Measurements from ENCODE around the gene DRD1.

DRD1 gene

DNA sequence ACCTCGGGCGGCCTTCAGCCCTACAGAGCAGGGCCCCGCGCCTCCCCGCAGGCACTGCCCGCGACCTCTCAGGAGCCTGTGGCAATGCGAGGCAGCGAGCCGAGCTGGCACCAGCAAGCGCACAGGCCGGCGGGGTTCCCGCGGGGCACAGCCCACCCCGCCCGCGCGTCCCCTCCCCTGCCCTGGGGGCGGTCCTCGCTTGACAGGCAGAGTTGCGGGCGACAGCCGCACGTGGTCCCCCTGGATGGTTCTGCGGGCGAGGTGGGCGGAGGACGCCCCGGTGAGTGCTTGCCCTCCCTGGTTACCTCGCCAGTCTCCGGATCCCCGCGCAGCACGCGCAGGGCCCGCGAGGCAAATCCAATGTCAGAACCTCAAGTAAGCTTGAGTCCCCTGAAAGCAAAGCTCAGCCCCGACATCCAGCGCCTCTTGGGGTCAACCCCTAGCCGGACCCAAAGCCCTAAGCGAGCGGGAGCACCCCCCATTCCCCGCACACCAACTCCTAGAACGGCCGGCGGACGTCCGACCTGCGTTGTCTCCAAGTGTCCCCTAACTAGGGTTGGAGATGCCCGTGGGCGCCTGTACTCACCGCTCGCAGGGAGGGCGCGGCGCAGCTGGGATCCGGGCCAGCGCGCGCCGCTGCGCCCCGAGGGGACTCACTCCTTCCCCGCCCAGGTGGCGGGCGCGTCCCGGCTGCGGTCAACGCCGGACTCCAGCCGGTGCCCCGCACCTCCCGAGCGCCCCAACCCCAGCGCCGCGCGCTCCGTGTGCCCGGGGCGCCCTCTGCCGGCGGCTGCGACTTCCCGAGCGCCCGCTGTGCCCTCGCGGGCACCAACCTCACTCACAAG, at the start of gene DRD1:
TSS of gene DRD1 (minus strand) at position 123 of the 845 bp plus-strand sequence. CDS start 1,083 bp downstream, outside the sequence.
- peak; percentile 43 to 50 for DNase-seq (ENCODE audit: low read depth in 2 of 2)

DNA sequence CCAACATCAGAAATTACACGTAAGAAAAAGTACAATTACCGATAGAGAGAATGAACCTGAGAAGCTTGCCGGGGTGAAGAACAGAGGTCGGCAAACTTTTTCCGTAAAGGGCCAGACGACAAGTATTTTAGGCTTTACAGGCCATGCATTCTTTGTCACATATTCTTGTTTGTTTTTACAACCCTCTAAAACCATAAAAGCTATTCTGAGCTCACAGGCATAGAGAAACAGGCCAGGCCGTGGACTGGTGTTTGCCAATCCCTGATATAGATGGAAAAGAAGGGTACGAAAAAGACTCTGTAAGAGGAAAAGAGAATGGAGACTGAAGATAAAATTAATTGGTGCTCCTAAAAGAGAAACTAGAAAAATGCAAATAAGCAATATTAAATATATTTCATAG, 49.7 kb upstream of the DRD1 start:
- DNase-seq (ENCODE audit: low read depth in 2 of 2), result no peak

DNA sequence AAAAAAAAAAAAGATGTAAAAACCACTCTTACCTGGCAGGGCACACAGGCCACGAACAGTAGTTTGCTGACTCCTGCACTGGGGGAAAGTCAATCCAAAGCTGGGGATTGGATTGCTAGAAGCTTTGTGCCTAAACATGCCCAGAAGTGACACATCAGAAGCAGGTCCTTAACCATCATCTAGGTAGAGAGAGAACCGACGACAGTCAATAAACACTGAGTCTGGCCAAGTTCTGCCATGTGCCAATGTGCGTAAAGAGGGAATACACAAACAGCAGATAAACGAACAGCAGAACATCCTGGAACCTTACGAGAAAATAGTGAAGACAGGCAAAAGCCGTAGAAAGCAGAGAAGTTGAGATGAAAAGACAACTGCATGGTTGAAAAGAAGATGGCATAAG, 49.3 kb upstream of the DRD1 start:
- DNase-seq (ENCODE audit: low read depth in 2 of 2), result no peak

DNA sequence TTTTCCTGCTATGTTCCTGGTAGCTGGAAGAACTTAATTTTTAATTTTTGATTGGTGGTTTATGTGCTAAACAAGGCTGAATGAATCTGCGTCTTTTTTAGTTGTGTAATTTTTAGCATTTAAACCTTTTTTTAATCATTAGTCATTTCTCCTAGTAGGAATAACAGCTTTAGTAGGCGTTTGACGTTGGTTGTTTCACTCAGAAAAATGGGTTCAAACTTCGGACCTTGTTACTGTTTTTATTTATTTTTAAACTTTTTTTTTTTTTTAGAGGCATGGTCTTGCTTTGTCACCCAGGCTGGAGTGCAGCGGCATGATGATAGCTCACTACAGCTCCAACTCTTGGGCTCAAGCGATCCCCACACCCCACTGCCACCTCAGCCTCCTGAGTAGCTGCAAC, 47.2 kb upstream of the DRD1 start:
- DNase-seq (ENCODE audit: low read depth in 2 of 2), result no peak

DNA sequence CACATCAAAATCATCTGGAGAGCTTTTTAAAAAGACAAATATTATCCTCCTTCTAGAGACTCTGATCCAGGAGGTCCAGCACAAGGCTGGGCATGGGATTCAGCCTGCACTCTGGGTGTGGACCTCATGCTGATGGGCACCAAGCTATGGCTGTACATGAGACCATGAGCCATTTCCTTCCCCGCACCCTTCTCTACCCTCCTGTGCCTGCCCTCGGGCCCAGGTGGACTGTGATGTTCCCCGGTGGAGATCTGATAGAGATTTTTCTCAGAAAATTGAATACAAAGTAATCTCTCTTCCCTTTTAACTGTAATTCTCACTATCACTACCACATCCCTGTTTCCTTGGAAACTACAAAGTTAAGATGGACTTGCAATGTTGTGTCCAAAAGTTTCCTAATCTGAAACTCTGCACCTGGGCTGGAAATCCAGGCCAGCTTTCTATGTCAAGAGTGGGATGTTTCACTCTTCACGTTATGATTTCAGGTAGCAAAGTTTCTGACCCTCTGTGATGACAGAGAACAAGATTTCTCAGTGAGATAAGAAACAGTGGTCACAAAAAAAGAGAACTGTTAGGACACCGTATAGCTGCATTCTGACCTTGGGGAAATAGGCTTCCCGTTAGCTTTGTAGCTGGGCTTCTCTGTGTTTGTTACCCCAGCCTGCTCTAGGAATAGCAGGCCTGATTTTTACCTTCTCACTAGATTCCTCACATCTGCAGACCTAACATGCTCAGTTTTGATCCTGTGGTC, 45.9 kb upstream of the DRD1 start:
- no peak for DNase-seq (ENCODE audit: low read depth in 2 of 2)

DNA sequence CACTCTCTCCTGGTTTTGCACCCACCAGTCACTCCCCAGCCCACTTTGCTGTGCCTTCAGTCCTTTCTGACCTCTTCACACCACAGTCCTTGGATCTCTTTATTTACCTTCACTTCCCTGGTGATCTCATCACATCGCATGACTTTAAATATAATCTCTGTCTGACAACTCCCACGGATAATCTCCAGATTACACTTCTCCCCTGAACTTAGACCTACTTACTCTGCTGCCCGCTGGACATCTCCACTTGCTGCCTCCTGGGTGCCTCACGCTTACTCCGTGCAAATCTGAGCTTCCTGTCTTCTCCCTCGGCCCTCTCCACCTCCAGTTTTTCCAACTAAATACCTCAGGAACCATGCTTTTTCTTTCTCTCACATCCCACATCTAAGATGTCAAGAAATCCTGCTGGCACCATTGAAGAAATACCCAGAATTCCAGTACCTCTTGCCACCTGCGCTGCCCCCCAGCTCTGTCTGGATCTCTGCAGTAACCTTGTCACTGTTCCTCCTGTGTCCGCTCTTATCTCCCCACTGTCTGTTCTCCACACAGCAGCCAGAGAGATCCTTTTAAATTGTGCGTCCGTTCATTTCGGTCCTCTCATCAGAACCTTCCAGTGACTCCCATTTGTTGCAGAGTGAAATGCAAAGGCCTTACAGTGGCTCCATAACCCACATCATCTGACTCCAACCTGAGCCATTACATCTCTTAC, 43.7 kb upstream of the DRD1 start:
- no peak for DNase-seq (ENCODE audit: low read depth in 2 of 2)

DNA sequence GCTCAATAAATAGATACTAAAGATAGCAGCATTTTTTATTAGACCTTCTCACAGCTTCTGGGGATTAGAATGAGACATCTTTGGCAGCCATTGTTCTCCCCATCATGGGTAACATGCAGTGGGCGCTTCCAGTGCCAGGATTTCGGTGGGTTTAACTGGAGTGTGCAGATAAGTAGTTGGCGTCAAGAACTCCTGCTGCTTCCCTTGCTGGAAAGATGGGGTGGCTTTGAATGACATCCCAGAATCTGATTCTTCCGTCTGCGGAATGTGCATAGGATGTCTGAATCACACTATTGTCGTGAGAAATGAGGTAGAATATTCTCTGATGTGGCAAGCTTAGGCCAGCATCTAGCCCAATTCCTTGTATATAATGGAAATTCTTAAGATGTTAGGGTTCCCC, 41.6 kb upstream of the DRD1 start:
- no peak for DNase-seq (ENCODE audit: low read depth in 2 of 2)

DNA sequence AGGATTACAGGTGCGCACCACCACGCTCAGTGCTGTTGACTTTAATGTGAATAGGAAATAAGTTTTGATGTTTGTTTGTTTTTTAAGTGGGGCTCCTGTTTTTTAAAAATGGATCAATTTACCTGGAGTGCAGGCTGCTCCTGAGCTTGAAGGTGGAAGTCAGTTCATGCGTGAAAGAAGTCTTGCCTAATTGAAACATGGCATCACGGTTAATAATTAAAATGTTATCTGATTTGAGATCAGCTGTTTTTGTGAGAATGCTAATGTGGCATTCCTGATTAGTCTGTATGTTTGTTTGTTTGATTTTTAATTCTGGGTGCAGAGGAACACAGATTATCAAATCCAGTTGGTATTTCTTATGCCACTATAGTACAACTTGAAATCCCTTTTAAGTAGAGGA, 40.8 kb upstream of the DRD1 start:
- DNase-seq (ENCODE audit: low read depth in 2 of 2), result no peak

DNA sequence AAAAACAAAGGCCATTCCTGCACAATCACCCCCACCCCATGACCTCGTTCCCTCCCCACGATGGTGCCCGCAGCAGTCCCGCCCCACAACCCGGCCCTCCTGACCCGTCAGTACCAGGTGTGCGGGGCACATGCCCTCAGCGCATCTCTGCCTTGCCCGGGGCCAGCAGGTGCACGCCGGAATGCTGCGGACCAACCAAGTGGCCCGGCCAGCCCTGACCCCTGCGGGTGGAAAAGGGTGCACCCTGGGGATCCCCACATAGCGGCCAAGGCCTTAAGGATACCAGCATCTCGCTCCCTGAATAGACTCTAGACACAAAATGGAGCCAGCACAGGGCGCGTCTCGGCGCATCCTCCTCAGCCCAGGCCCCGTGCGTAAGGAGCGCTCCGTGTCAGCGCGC, 40.3 kb upstream of the DRD1 start:
- no peak for DNase-seq (ENCODE audit: low read depth in 2 of 2)

DNA sequence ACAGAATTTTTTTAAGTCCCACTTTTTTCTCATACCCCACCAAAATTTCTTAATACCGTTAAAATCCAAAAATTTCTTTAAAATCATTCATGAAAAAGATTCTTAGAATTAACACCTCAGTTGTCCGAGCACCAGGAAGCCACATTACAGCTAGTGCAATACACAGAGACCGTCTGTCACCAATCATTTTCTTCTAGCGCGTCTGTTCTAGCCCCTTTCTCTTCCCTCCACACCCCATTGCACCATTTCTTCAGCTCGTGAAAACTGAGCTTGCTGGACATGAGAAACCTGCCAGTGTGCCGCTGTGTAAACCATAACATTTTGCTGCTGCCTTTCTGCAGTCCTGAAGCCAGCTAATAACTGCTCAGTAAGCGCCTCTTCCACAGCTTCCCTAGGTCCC, 39.4 kb upstream of the DRD1 start:
- DNase-seq (ENCODE audit: low read depth in 2 of 2), result no peak

DNA sequence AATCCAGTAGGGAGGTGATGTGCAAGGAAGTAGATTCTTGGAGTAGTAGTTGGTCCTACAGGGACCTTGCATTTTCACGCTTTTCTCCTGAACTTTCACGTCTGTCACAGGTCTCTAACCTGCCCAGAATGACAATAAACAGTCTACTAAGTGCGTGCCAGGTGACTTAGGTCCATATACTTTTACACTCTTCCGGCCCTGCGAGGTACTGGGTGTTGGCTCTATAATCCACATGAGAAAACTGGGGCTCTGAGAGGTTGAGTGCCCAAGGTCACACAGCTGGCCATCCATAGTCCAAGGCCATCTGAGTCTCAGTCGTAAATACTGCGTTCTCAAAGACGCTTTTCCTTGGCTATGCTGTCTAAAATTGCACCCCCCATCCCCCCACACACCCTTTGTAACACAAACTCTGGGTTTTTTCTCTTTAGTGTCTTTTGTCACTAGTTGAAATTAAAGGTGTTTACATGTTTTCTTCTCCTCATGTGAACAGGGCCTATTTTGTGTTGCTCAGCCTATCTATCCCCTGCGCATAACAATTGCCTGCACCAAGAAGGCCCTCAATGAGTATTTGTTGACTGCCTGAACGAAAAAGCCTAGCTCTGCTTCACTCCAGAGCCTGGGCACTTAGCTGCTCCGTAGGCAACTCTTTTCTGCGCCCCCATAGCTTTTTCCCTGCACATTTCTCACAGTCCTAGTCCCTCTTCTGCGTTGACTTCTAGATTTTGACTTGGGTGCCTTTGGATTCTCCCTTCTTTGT, 35.3 kb upstream of the DRD1 start:
- no peak for DNase-seq (ENCODE audit: low read depth in 2 of 2)

DNA sequence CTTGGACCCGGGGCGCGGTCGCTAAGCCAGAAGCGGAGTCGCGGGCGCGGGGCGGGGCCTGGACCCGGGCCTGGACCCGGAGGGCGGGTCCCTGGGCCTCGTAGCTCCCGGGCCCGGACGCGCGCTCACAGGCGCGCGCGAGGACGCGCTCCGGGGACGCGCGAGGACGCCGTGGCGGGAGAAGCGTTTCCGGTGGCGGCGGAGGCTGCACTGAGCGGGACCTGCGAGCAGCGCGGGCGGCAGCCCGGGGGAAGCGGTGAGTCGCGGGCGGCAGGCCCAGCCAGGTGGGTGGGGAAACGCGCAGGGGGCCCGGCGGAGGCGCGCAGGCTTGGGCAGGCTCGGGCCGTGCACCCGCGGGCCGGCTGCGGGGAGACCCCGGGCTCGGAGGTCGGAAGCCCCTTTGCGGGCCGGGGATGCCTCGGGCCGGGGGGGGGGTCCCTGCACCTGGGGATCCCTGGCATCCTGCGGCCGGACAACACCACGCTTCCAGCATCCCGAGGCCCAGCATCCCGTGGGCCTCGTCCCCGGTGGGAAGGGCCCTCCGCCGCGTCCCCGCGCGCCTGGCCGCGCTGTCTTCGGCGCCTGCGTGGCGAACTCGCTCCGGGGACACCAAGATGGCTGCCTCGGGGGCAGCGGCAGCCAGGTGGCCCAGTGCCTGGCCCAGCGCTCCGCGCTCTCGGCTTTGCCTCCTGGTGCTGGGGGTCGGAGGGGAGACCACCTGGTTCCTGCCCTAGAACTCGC, 34.6 kb upstream of the DRD1 start, which contains the start of gene SFXN1:
TSS of gene SFXN1 (plus strand) at position 177 of the 741 bp plus-strand sequence. CDS start 13,544 bp downstream, outside the sequence.
- peak; percentile 79 to 81 for DNase-seq (ENCODE audit: low read depth in 2 of 2)

DNA sequence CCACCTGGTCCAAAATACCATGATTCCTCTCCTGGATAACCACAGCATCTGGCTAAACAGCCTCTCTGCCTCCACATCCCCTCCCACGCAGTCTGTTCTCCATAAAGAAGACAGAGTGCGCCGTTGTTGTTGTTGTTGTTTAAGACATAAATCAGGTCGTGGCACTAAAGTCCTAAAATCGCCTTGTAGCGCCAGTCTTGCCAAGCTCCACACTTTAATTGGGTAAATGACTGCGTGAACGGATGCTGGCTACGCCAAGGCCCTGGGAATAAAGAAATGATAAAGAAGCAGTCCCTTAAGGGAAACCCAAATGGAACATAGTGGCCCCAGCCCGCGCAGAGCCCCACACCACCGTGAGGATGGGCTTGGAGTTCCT, 34.0 kb upstream of the DRD1 start:
- no peak for DNase-seq (ENCODE audit: low read depth in 2 of 2)

DNA sequence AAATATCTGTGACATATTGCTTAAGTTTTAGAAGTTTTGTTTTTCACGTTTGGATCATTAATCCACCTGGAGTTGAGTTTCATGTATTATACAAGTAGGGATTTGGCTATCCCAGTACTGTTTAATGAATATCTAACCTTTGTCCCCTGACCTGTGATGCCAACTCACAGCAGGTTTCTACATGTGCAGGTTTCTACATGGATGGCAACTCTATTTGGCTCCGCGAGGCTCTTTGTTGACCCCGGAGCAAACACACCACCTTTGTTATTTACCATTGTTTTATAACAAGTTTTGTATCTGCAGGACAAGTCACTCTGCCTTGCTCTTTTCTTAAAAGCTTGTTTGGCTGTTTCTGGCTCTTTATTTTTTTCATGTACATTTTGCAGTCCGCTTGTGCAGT, 33.5 kb upstream of the DRD1 start:
- no peak for DNase-seq (ENCODE audit: low read depth in 2 of 2)

DNA sequence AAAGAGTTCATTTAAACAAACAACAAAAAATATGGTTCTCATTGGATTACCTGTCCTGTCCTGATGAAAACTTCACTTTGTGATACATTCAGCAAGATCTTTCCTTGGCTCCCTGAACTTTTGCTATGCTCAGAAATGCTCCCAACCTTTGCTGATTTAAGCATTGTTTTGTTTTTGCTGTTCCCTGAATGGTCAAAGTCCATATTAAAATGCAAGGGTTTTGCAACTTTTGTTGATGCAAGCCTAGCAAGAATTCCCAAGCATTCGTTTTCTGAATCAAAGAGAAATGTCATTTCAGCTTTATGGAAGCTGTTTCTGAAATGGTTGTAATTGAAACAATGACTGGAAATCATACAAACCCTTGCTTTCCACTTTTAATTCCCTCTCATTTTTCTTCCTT, 31.3 kb upstream of the DRD1 start:
- no peak for DNase-seq (ENCODE audit: low read depth in 2 of 2)

DNA sequence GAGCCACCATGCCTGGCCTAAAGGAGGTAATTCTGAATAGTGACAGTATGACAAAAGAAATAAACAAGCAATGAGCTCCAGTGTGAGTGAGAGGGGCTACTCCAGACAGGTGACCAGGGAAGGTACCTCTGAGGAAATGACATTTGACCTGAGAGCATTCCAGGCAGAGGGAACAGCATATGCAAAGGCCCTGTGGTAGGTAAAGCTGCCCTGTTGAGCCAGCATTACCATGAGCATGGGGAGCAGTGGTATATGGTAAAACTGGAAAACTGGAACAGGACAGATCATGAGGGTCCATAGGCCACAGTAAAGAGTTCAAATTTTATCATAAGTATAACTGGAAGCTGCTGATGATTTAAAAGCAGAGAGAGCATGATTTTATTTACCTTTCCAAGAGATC, 28.4 kb upstream of the DRD1 start:
- no peak for DNase-seq (ENCODE audit: low read depth in 2 of 2)

DNA sequence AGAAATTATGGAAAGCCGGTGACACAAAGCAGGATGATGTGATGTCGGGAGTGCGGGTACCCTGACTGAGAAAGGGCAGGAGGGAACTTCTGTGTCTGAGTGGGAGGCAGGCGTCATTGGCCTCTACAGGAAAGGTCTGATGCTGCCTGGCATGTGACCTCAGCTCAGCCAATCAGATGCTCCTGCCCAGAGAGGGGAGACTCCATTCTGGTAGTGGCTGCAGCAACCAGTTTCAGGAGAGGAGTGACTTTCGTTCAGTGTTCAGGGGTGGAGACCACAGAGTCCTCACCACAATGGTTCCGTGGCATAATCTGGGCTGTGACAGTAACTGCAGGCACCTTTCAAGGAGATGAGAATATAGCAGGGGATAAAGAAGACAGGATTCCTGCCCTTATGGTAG, 27.6 kb upstream of the DRD1 start:
- peak; percentile 32 to 58 for DNase-seq (ENCODE audit: low read depth in 2 of 2)

DNA sequence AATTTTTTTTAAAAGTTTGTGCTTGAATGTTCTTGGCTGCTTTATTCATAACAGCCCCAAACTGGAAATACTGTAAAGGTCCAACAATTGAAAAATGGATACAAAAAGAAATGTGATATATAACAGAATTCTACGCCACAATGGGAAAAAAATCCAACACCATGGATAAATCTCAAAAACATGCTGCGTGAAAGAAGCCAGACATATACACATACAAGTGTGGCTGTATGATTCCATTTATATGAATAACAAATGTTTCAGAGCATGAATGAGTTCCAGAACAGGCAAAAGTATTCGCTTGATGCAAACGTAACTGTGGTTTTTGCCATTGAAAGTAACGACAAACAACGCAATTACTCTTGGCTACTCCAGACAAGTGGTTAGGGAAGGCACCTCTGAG, 27.2 kb upstream of the DRD1 start:
- no peak for DNase-seq (ENCODE audit: low read depth in 2 of 2)

DNA sequence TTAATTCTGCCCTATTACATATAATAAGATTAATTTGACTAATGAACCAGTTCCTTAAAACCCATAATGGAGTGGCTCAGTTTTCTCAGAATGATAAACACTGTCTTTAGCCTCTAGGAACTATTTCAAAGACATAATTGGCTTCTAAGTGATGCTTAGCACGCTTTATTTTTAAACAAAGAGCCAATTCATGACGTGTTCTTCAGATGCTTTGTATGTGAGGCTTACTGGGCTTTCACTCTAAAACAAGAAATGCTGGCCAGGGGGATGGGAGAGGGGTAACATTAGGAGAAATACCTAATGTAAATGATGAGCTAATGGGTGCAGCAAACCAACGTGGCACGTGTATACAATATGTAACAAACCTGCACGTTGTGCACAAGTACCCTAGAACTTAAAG, 26.8 kb upstream of the DRD1 start:
- DNase-seq (ENCODE audit: low read depth in 2 of 2), result no peak

DNA sequence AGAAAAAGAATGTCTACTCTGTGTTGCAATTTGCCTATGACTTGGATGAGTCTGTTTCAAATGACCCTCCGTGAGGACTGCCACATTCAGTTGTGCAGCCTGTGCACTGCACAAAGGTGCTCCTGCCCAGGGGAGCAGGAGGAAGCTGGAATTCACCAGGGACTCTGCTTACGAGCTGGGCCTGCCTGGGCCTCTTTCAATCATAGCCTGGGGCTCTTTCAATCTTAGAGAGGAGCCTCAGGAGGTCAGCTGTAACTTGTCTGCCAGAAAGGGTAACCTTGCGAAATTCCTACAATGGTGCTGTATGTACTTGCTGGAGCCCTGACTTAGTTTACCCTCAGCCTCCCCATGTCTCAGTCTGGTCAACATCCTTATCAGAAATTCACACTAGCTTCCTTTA, 25.9 kb upstream of the DRD1 start:
- no peak for DNase-seq (ENCODE audit: low read depth in 2 of 2)

DNA sequence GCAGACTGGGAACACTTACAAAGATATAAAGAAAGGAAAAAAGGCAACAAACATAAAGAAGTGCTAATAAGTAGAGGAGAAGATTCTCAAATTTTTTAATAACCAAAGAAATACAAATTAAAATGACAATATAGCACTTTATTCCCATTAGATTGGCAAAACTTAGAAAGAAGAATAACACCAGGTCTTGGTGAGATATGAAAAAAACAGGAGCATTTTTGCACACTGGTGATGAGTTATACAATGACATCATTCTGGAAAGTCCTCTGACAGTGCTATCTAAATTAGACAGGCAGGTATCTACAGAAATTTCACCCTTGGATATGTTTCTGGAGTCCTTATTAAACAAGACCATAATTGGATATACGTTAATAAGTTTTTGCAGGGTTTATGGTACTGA, 24.9 kb upstream of the DRD1 start:
- DNase-seq (ENCODE audit: low read depth in 2 of 2), result no peak

All from stimulated activated CD8-positive, alpha-beta memory T cell treated with anti-CD3 and anti-CD28 coated beads, Interleukin-2, amount 100 ng/mL, for 48 hours (primary cell).